Neural cell (in vitro differentiated cells): ENCODE results near the gene REV3L.

Source experiments
- EZH2 ChIP-seq: fragments of 200-600, 300-800 bp; shearing (Covaris generic), sonication (generic); IDR thresholded peaks from 2 replicates; pipeline ENCODE4 v1.6.1; 2014; ENCODE audit warnings: antibody characterized with exemption, low read length, borderline replicate concordance, mild to moderate bottlenecking; ENCODE audit not compliant: insufficient read depth, poor library complexity, severe bottlenecking
- TF ChIP-seq, protein P1 (sequence below): fragments of 450-650 bp; IDR thresholded peaks from 2 replicates; pipeline ENCODE4 v1.5.1; 2014; ENCODE audit warnings: antibody characterized with exemption, mild to moderate bottlenecking, moderate library complexity; ENCODE audit not compliant: poor library complexity, severe bottlenecking

GRCh38 chr6:111427341-111428116 lies 55.5 kb downstream of the REV3L start:
- TF ChIP-seq EZH2: no peak
- TF ChIP-seq, protein P1, sequence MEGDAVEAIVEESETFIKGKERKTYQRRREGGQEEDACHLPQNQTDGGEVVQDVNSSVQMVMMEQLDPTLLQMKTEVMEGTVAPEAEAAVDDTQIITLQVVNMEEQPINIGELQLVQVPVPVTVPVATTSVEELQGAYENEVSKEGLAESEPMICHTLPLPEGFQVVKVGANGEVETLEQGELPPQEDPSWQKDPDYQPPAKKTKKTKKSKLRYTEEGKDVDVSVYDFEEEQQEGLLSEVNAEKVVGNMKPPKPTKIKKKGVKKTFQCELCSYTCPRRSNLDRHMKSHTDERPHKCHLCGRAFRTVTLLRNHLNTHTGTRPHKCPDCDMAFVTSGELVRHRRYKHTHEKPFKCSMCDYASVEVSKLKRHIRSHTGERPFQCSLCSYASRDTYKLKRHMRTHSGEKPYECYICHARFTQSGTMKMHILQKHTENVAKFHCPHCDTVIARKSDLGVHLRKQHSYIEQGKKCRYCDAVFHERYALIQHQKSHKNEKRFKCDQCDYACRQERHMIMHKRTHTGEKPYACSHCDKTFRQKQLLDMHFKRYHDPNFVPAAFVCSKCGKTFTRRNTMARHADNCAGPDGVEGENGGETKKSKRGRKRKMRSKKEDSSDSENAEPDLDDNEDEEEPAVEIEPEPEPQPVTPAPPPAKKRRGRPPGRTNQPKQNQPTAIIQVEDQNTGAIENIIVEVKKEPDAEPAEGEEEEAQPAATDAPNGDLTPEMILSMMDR: no peak
